AG09309 (cell line): Measurements from ENCODE around the gene PRDM13.

Experiments
- DNase-seq: peaks from one replicate; pipeline ENCODE4 v3.0.0-alpha.2; 2010; ENCODE audit warnings: low read depth
- H3K4me3 ChIP-seq: 2 replicates; pipeline ENCODE4 v1.5.1; 2011; ENCODE audit warnings: mild to moderate bottlenecking, low read depth, low read length, moderate library complexity; ENCODE audit not compliant: control insufficient read depth
- TF ChIP-seq, protein P1 (sequence below): IDR thresholded peaks from 2 replicates; pipeline ENCODE4 v1.5.1; 2011; ENCODE audit warnings: mild to moderate bottlenecking, low read depth, low read length, inconsistent platforms; ENCODE audit not compliant: insufficient read depth, control insufficient read depth; ENCODE audit errors: missing control alignments

The PRDM13 gene

GRCh38 chr6:99606656-99607415, at the start of gene PRDM13:
TSS of gene PRDM13 (plus strand) at chr6:99606833. CDS start at chr6:99607035, 202 bp downstream.
- H3K4me3 ChIP-seq: no peak within 1 kb of the TSS
- TF ChIP-seq, protein P1, sequence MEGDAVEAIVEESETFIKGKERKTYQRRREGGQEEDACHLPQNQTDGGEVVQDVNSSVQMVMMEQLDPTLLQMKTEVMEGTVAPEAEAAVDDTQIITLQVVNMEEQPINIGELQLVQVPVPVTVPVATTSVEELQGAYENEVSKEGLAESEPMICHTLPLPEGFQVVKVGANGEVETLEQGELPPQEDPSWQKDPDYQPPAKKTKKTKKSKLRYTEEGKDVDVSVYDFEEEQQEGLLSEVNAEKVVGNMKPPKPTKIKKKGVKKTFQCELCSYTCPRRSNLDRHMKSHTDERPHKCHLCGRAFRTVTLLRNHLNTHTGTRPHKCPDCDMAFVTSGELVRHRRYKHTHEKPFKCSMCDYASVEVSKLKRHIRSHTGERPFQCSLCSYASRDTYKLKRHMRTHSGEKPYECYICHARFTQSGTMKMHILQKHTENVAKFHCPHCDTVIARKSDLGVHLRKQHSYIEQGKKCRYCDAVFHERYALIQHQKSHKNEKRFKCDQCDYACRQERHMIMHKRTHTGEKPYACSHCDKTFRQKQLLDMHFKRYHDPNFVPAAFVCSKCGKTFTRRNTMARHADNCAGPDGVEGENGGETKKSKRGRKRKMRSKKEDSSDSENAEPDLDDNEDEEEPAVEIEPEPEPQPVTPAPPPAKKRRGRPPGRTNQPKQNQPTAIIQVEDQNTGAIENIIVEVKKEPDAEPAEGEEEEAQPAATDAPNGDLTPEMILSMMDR: no peak
- no peak for DNase-seq

DNA sequence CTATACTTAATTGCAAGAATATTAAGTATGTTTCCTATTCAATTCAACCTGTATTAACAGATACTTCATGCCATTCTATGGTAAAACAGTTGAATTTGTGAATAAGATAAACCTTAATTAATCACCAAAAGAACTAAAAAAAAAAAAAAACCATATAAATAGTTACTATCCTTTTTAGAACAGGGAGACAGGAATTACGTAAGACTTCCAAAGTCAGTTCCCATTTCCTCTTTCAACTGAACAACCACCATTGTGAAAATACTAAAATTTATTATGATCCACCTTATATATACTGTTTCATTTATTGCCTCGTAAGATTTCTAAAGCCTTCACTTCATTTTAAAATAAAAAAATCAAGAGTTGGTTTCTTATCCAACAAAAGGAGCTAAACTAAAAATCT, 47.6 kb upstream of the PRDM13 start:
- DNase-seq: no peak
- no peak overlapping the region for H3K4me3 ChIP-seq
- TF ChIP-seq, protein P1: no peak

GRCh38 chr6:99560668-99561067, 46.0 kb upstream of the PRDM13 start:
- TF ChIP-seq, protein P1: no peak
- DNase-seq: no peak
- no peak overlapping the region for H3K4me3 ChIP-seq

GRCh38 chr6:99563056-99563723, 43.4 kb upstream of the PRDM13 start:
- DNase-seq: no peak
- TF ChIP-seq, protein P1: no peak
- no peak overlapping the region for H3K4me3 ChIP-seq

GRCh38 chr6:99568103-99568933, 38.3 kb upstream of the PRDM13 start, which contains the start of gene CCNC:
TSS of gene CCNC (minus strand) at chr6:99568660. CDS start at chr6:99568527, 133 bp downstream.
- TF ChIP-seq, protein P1: peak; percentile 7
- DNase-seq: peak; percentile 83
- peak within 1 kb of the TSS; percentile 93 for H3K4me3 ChIP-seq

DNA sequence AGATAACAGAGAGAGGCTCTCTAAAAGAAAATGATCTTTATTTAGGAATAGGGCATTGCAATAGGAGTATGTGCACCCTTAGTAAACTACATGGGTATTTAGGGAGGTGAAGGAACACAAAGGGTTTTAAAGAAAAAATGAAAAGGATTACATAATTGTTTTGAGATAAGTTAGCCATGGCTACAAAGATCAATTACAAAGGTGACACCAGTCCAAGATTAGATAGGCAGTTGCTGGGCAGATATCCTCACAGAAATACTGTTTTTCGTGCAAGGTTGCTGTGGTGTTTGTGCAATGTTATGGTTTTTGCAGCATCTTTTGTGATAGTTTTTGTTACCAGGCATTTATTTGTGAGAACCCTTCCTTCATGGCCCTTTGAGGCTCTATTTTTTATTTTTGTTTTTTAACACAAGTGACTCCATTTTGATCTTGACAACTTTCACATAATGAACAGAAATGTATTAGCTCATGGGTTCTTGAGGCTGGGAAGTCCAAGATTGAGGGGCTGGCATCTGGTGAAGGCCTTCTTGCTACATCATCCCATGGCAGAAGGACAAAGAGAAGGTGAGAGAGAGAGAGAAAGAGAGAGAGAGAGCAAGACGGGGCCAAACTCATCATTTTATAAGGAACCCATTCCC, 32.5 kb upstream of the PRDM13 start:
- H3K4me3 ChIP-seq: no peak overlapping the region
- DNase-seq: no peak
- TF ChIP-seq, protein P1: no peak
